Psoas muscle (tissue), 8 donors: ENCODE measurements around the gene NLRP4. TPM values are rescaled to one million over a fixed set of nuclear protein-coding genes. Genes with fewer than 3 reads are reported as not detected.

Experiments
- ATAC-seq, 4 donors: fragments of 200-7000 bp; cut with Tn5 transposase; one replicate each; pipeline ENCODE4 v1.9.1; 2020; ENCODE audit warnings: moderate library complexity in 3 of 4, mild to moderate bottlenecking in 2 of 4
- DNase-seq, 2 donors: peaks; one replicate each; pipeline ENCODE4 v3.0.0-alpha.2; 2020
- H3K27ac ChIP-seq: fragments of 200-600 bp; one replicate; pipeline ENCODE4 v1.8.0; 2022
- H3K27me3 ChIP-seq, 3 donors: fragments of 200-600 bp in 1 of 3; one replicate each; pipeline versions ENCODE4 v1.6.1 to v1.8.0; 2013 to 2022; ENCODE audit warnings: low read length in 2 of 3, mild to moderate bottlenecking in 2 of 3, moderate library complexity in 1 of 3; ENCODE audit not compliant: insufficient read depth in 3 of 3
- H3K36me3 ChIP-seq, 2 donors: fragments of 200-600 bp in 1 of 2; one replicate each; pipeline versions ENCODE4 v1.6.1 to v1.8.0; 2013 to 2022; ENCODE audit warnings: low read depth in 1 of 2, mild to moderate bottlenecking in 1 of 2, moderate library complexity in 1 of 2; ENCODE audit not compliant: insufficient read depth in 1 of 2
- H3K4me1 ChIP-seq: fragments of 200-600 bp; one replicate; pipeline ENCODE4 v1.8.0; 2022
- H3K4me3 ChIP-seq: fragments of 200-600 bp; one replicate; pipeline ENCODE4 v1.8.0; 2022; ENCODE audit warnings: mild to moderate bottlenecking
- H3K9me3 ChIP-seq: fragments of 200-600 bp; one replicate; pipeline ENCODE4 v1.8.0; 2022
- WGBS, 3 donors: extraction: QIAGEN DNeasy Blood & Tissue Kit; methylation state at CpG; one replicate each; pipeline versions ENCODE4 v1.1.6 to v1.1.7; 2013; 5-methylcytosine and 5-hydroxymethylcytosine counted together
- intact Hi-C, 2 donors: fragments of 100-400 bp; cut with DNase I; formaldehyde crosslinking; loops; one replicate each; pipeline versions ENCODE4 v1.11.0 to v1.14.2; 2022
- polyA plus RNA-seq, 3 donors: library from polyadenylated mRNA; stranded (reverse); fragments of 200-250 nt; gene quantifications; one replicate each; pipeline ENCODE4 v1.2.3, GENCODE V29; 2013
- total RNA-seq, 4 donors: library from RNA; stranded (reverse); fragmentation: NEBNext Ultra II Directional in 2 of 4; extraction: Animal tissue kit (Norgen Biotek cat#: 25700) in 2 of 4; gene quantifications; one replicate each; pipeline versions ENCODE4 v1.2.1 to v1.2.4, GENCODE V29; 2021 to 2023
- TF ChIP-seq, protein P1 (sequence below): fragments of 200-600 bp; IDR thresholded peaks from one replicate; pipeline ENCODE4 v1.8.0; 2022; ENCODE audit warnings: antibody characterized with exemption
- donor health status: healthy with polysubstance abuse.
- donor health status: DM: no; HTN: no; CAD: no; lungs with moderate emphysema.
- donor health status: Bipolar disorder and iron deficiency.
- donor health status: healthy.
- donor health status: DM: yes; HTN: yes; CAD: no.
- donor health status: DM: no; HTN: no; CAD: no.
- donor health status: DM: no; HTN: no; CAD: no.
- donor health status: DM: yes; HTN: yes; CAD: no.

NLRP4 gene
- total and polyA plus RNA-seq, 7 donors = not detected

DNA sequence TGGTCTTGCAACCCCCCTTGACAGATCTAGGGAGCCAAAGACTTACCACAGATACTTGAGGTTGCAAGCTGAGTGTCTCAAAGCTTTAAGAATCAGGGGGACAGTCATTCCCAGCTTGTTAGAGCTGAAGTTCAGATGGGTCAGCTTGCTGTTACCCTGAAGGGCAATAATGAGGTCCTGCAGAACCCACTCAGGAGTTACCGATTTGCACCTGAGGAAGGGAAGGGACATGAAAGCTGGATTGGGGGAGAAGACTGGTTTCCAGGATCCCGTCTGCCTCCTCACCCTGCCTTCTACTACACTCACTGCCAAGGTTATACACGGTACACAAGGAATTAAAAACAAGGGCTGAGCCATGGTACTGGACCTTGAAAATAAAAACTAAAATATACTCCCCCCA, 71.4 kb downstream of the NLRP4 start:
- no peak for ATAC-seq
- Histone ChIP-seq H3K27ac (no peak overlapping the region), H3K36me3 (no peaks in the 10 kb centered on the region), H3K9me3 (no peaks in the 10 kb centered on the region), H3K4me1 (no peaks in the 10 kb centered on the region), H3K4me3 (no peak overlapping the region), H3K27me3 (no peaks in the 10 kb centered on the region)
- TF ChIP-seq, protein P1, sequence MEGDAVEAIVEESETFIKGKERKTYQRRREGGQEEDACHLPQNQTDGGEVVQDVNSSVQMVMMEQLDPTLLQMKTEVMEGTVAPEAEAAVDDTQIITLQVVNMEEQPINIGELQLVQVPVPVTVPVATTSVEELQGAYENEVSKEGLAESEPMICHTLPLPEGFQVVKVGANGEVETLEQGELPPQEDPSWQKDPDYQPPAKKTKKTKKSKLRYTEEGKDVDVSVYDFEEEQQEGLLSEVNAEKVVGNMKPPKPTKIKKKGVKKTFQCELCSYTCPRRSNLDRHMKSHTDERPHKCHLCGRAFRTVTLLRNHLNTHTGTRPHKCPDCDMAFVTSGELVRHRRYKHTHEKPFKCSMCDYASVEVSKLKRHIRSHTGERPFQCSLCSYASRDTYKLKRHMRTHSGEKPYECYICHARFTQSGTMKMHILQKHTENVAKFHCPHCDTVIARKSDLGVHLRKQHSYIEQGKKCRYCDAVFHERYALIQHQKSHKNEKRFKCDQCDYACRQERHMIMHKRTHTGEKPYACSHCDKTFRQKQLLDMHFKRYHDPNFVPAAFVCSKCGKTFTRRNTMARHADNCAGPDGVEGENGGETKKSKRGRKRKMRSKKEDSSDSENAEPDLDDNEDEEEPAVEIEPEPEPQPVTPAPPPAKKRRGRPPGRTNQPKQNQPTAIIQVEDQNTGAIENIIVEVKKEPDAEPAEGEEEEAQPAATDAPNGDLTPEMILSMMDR = no peak
- no peak for DNase-seq
- intact Hi-C loops = no loop called here
- WGBS, 3 donors = 72 to 86% (median 78%) methylated on average over 3 of the region's 3 CpGs

DNA sequence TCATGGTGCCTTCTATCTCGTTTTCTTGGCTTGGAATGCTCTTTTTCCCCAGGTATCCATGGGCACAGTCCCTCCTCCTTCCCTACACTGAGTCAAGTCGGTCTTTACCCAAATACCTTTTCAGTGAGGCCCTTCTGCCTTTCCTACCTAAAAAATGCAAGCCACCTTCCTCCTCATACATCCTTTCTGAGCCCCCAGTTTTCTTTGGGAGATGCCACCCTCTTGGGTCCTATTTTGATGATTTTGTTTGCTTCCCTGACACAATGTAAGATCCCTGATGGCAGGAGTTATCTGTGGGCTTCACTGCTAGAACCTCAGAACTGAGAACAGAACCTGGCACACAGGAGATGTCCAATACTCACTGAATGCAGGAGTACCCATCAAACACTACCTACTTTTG, 73.5 kb downstream of the NLRP4 start:
- 33 to 39% (median 34%) methylated on average over 2 of the region's 2 CpGs for WGBS, 3 donors
- ATAC-seq = no peak
- H3K4me3 ChIP-seq = no peak overlapping the region
- no peaks in the 10 kb centered on the region for H3K36me3 ChIP-seq
- intact Hi-C loops = no loop called here
- TF ChIP-seq, protein P1 = no peak
- no peaks in the 10 kb centered on the region for H3K4me1 ChIP-seq
- H3K9me3 ChIP-seq = no peaks in the 10 kb centered on the region
- H3K27me3 ChIP-seq = no peaks in the 10 kb centered on the region
- no peak overlapping the region for H3K27ac ChIP-seq
- DNase-seq = no peak

DNA sequence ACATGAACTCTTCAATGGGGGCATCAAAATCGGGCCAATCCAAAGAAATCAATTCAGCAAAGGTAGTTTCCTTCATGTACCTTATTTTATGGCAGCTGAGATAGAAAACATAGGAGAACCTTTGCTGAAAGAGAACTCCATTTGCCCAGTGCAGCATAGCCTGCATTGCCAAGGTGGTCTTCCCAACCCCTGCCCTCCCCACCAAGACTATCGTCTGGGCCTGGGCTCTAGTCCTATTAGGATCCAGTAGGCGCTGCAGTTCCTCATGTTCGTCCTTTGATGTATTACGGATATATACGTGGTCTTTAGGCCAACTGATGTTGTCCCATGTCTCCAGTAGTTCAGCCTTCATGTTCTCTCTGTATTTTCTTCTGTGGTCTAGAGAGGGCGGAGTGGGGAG, 76.6 kb downstream of the NLRP4 start:
- ATAC-seq (no peak), DNase-seq (no peak)
- Histone ChIP-seq H3K9me3 (peaks cover 8% of the 10 kb centered on the region), H3K4me3 (no peak overlapping the region), H3K27ac (no peak overlapping the region), H3K27me3 (no peaks in the 10 kb centered on the region), H3K36me3 (no peaks in the 10 kb centered on the region), H3K4me1 (no peaks in the 10 kb centered on the region)
- TF ChIP-seq, protein P1 = no peak
- intact Hi-C loops = no loop called here
- WGBS, 3 donors = 80 to 84% (median 81%) methylated on average over 7 of the region's 7 CpGs

DNA sequence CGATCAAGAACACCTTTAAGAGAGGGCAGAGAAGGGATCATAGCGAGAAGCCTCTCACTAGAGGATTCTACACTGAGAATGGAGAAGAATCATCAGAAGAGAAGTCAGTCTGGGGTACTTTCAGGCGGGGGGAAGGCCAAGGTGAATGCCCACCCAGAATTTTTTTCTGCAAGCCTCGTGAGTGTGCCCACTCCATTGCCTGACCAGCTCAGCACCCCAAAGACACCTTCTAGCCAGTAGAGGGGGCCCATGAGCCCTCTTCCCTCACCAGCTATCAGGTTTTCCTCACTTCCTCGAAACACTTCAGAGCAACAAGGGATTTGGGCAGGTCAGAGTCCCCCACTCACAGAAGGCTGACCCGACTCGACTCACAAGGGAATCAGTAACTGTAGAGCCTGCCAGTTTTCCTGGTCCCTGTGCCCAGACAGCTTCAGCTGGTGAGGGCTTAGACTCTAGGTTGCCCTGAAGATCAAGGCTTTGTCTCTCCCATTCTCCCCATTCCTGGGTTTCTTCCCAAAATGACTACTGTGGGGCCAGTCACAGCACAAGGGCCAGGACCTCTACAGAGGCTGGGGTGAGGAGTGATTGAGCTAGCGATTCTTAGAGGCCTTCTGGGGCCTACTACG, 77.4 kb downstream of the NLRP4 start:
- Histone ChIP-seq H3K27me3 (no peaks in the 10 kb centered on the region), H3K4me3 (no peak overlapping the region), H3K36me3 (no peaks in the 10 kb centered on the region), H3K9me3 (peaks cover 14% of the 10 kb centered on the region), H3K4me1 (no peaks in the 10 kb centered on the region), H3K27ac (no peak overlapping the region)
- no peak for DNase-seq
- intact Hi-C loops = no loop called here
- no peak for ATAC-seq
- TF ChIP-seq, protein P1 = no peak
- 47 to 49% (median 48%) methylated on average over 9 of the region's 9 CpGs for WGBS, 3 donors

DNA sequence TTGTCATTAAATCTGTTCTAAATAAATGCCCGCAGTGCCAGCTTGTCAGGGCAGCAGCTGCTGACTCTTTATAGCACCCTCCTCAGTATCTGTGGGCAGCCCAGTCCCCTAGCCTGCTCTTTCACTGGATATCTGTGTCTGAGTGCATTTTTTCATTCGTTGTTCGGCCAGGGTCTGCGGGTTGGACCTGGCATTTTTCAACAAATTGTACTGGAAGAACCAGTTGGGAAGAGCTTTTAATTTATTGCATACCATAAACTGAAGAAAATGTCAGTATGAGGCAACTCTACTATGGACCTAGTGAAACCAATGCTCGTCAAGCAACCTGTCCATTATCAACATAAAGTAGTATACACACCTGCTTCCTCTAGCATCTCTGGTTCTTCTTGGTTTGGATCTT, 87.2 kb downstream of the NLRP4 start:
- no peak overlapping the region for H3K27ac ChIP-seq
- no peaks in the 10 kb centered on the region for H3K36me3 ChIP-seq
- H3K4me1 ChIP-seq = no peaks in the 10 kb centered on the region
- WGBS, 3 donors = 71 to 75% (median 73%) methylated on average over 5 of the region's 5 CpGs
- H3K27me3 ChIP-seq = no peaks in the 10 kb centered on the region
- TF ChIP-seq, protein P1 = no peak
- no peak overlapping the region for H3K4me3 ChIP-seq
- peaks cover 23% of the 10 kb centered on the region for H3K9me3 ChIP-seq
- DNase-seq = no peak
- intact Hi-C loops = no loop called here
- no peak for ATAC-seq
